SU-DHL-6 (cell line): ENCODE results near the gene PMEL.

ENCODE experiments used
- H2AFZ ChIP-seq: fragments of 200-600 bp; sonication (generic); 2 replicates; pipeline ENCODE4 v1.6.1; 2014; ENCODE audit warnings: low read depth, mild to moderate bottlenecking, moderate library complexity, mixed read lengths, antibody characterized with exemption, low read length; ENCODE audit not compliant: severe bottlenecking
- H3F3A ChIP-seq: fragments of 200-600 bp; shearing (Covaris generic); 2 replicates; pipeline ENCODE4 v1.6.0; 2016; ENCODE audit warnings: antibody characterized with exemption, mild to moderate bottlenecking; ENCODE audit not compliant: insufficient read depth
- H3K27ac ChIP-seq: fragments of 200-600 bp; sonication (generic); 2 replicates; pipeline ENCODE4 v1.5.1; 2016; ENCODE audit warnings: low read depth, mild to moderate bottlenecking, low read length, moderate library complexity, mixed read lengths
- H3K27me3 ChIP-seq: fragments of 200-600 bp; sonication (generic), shearing (Covaris generic); 2 replicates; pipeline ENCODE4 v1.6.0; 2014; ENCODE audit warnings: mild to moderate bottlenecking, low read length
- H3K36me3 ChIP-seq: fragments of 200-600 bp; sonication (generic); 2 replicates; pipeline ENCODE4 v1.6.1; 2014; ENCODE audit warnings: mild to moderate bottlenecking, low read length, mixed read lengths
- H3K4me2 ChIP-seq: fragments of 300-600, 200-600 bp; shearing (Covaris generic), sonication (generic); 2 replicates; pipeline ENCODE4 v1.6.0; 2014; ENCODE audit warnings: low read length, low read depth, mild to moderate bottlenecking; ENCODE audit not compliant: poor library complexity, severe bottlenecking
- H3K4me3 ChIP-seq: fragments of 200-600 bp; sonication (generic); 2 replicates; pipeline ENCODE4 v1.5.1; 2014; ENCODE audit warnings: antibody characterized with exemption, low read length, mild to moderate bottlenecking, mixed read lengths; ENCODE audit not compliant: insufficient read depth, poor library complexity, severe bottlenecking
- H3K79me2 ChIP-seq: fragments of 200-600 bp; sonication (generic); 2 replicates; pipeline ENCODE4 v1.6.1; 2014; ENCODE audit warnings: mild to moderate bottlenecking, low read length, moderate library complexity; ENCODE audit not compliant: insufficient read depth
- H3K9ac ChIP-seq: fragments of 200-600 bp; sonication (generic); 2 replicates; pipeline ENCODE4 v1.7.0; 2014; ENCODE audit warnings: mild to moderate bottlenecking, low read length
- H3K9me2 ChIP-seq: fragments of 200-600 bp; sonication (generic); replicated peaks from 2 replicates; pipeline ENCODE4 v1.6.1; 2014; ENCODE audit warnings: low read length; ENCODE audit not compliant: insufficient read depth
- H3K9me3 ChIP-seq: fragments of 200-600 bp; sonication (generic); 2 replicates; pipeline ENCODE4 v1.6.1; 2014; ENCODE audit warnings: low read length, mixed read lengths; ENCODE audit not compliant: insufficient read depth
- H4K20me1 ChIP-seq: fragments of 200-600 bp; sonication (generic); 2 replicates; pipeline ENCODE4 v1.6.1; 2014; ENCODE audit warnings: low read depth, mild to moderate bottlenecking, antibody characterized with exemption, low read length, moderate library complexity, mixed read lengths
- EZH2phosphoT487 ChIP-seq: fragments of 200-600 bp; sonication (generic), shearing (Covaris generic); conservative IDR thresholded peaks from 2 replicates; pipeline ENCODE4 v1.6.1; 2018; ENCODE audit warnings: mild to moderate bottlenecking, antibody characterized with exemption, low read length, moderate library complexity, mixed read lengths
- TF ChIP-seq, protein P1 (sequence below): fragments of 200-600 bp; sonication (generic); IDR thresholded peaks from one replicate; pipeline ENCODE4 v1.5.1; 2017; ENCODE audit warnings: antibody characterized with exemption, mild to moderate bottlenecking, low read length, moderate library complexity; ENCODE audit not compliant: insufficient read depth, poor library complexity, severe bottlenecking

Gene PMEL

DNA sequence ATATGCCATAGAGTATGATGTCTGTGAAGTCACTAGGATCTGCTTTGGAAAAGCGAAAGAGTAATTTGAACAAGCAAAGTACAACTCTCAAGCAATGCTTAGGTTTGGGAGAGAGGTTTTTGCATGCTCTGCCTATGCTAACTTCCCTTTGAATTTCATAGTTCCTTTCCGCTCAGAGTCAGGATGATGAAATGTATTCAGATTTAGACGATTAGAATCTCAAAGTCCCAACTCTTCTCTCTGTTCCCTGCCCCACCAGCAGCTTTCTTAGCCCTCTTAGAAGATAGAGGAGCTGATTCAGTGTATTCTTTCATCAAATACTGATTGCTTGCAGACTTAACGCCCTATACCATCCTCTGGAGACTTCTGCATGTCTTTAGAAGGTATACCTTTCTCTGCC is 19.5 kb upstream of the PMEL start:
- Histone ChIP-seq H3K36me3 (no peaks in the 10 kb centered on the region), H3K27ac (no peak overlapping the region), H3K9me2 (no peaks in the 10 kb centered on the region), H3K27me3 (no peaks in the 10 kb centered on the region), H4K20me1 (no peaks in the 10 kb centered on the region), H3F3A (no peaks in the 10 kb centered on the region), H3K9me3 (no peaks in the 10 kb centered on the region), H3K79me2 (no peaks in the 10 kb centered on the region; the same call in 1 of the 2 replicates), H2AFZ (no peak overlapping the region), H3K4me3 (no peak overlapping the region), H3K9ac (no peak overlapping the region), H3K4me2 (no peak overlapping the region)
- no peak for TF ChIP-seq EZH2phosphoT487
- TF ChIP-seq, protein P1, sequence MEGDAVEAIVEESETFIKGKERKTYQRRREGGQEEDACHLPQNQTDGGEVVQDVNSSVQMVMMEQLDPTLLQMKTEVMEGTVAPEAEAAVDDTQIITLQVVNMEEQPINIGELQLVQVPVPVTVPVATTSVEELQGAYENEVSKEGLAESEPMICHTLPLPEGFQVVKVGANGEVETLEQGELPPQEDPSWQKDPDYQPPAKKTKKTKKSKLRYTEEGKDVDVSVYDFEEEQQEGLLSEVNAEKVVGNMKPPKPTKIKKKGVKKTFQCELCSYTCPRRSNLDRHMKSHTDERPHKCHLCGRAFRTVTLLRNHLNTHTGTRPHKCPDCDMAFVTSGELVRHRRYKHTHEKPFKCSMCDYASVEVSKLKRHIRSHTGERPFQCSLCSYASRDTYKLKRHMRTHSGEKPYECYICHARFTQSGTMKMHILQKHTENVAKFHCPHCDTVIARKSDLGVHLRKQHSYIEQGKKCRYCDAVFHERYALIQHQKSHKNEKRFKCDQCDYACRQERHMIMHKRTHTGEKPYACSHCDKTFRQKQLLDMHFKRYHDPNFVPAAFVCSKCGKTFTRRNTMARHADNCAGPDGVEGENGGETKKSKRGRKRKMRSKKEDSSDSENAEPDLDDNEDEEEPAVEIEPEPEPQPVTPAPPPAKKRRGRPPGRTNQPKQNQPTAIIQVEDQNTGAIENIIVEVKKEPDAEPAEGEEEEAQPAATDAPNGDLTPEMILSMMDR, result no peak

GRCh38 chr12:55984861-55985260 is 19.0 kb upstream of the PMEL start:
- TF ChIP-seq, protein P1, result no peak
- no peak for TF ChIP-seq EZH2phosphoT487
- no peak overlapping the region for H3K27ac ChIP-seq
- no peaks in the 10 kb centered on the region for H3K9me3 ChIP-seq
- H3K79me2 ChIP-seq, result no peaks in the 10 kb centered on the region; the same call in 1 of the 2 replicates
- no peaks in the 10 kb centered on the region for H3K27me3 ChIP-seq
- no peak overlapping the region for H3K9ac ChIP-seq
- no peak overlapping the region for H3K4me2 ChIP-seq
- H3K36me3 ChIP-seq, result no peaks in the 10 kb centered on the region
- H2AFZ ChIP-seq, result no peak overlapping the region
- no peaks in the 10 kb centered on the region for H4K20me1 ChIP-seq
- H3F3A ChIP-seq, result no peaks in the 10 kb centered on the region
- no peak overlapping the region for H3K4me3 ChIP-seq
- H3K9me2 ChIP-seq, result no peaks in the 10 kb centered on the region

DNA sequence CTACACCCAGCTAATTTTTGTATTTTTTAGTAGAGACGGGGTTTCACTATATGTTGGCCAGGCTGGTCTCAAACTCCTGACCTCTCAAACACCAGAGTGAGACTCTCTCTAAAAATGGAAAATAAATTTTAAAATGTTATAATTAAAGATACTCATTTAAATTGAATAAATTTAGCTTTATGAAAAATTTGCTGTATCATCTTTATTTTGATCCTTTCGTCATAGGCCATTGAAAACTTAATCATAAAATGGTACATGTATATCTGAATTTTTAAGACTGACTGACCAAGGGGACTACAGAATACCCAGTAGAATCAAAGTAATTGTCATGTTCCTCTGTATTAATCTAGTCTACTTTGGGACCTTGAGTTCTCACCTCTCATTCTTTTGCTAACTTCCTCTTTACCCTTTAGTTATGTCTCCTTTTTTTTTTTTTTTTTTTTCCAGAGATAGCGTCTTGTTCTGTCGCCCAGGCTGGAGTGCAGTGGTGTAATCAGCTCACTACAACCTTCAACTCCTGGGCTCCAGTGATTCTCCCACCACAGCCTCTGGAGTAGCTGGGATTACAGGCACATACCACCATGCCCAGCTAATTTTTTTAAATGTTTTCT is 17.5 kb upstream of the PMEL start:
- Histone ChIP-seq H3K79me2 (no peaks in the 10 kb centered on the region; the same call in 1 of the 2 replicates), H3K36me3 (no peaks in the 10 kb centered on the region), H3K4me3 (no peak overlapping the region), H3K4me2 (no peak overlapping the region), H3K9ac (no peak overlapping the region), H4K20me1 (no peaks in the 10 kb centered on the region), H3K27me3 (no peaks in the 10 kb centered on the region), H2AFZ (no peak overlapping the region), H3K27ac (no peak overlapping the region), H3K9me3 (no peaks in the 10 kb centered on the region), H3F3A (no peaks in the 10 kb centered on the region), H3K9me2 (no peaks in the 10 kb centered on the region)
- TF ChIP-seq EZH2phosphoT487, result no peak
- TF ChIP-seq, protein P1, result no peak
